AG04449 (cell line): Measurements from ENCODE around the gene MRNIP.

Experiments
- CTCF ChIA-PET: fragments of 350-600 bp; formaldehyde crosslinking; extraction: SDS; loops from one replicate; lab custom pipeline; 2021; ENCODE audit warnings: antibody characterized with exemption; lab: Yijun Ruan, JAX
- POLR2A ChIA-PET: fragments of 400-600, 350-600 bp; formaldehyde crosslinking; extraction: SDS; loops from one replicate; lab custom pipeline; 2020; ENCODE audit warnings: antibody characterized with exemption, inconsistent platforms; lab: Yijun Ruan, JAX
- DNase-seq: peaks from one replicate; pipeline ENCODE4 v3.0.0-alpha.2; 2010; ENCODE audit warnings: low read depth, low spot score
- H3K4me3 ChIP-seq: 2 replicates; pipeline ENCODE4 v1.5.1; 2011; ENCODE audit warnings: low read depth, mild to moderate bottlenecking, control low read depth, low read length
- CTCF ChIP-seq: IDR thresholded peaks from one replicate; pipeline ENCODE4 v1.5.1; 2011; ENCODE audit warnings: mild to moderate bottlenecking, moderate library complexity, low read length, control low read depth, inconsistent platforms; ENCODE audit not compliant: insufficient read depth; ENCODE audit errors: missing control alignments

MRNIP gene

GRCh38 chr5:179803651-179804554 is 54.7 kb downstream of the MRNIP start:
- CTCF ChIA-PET = interaction anchor here (1.0 to 3.5 kb wide), 2 partner anchors 8 to 71 kb away, joined by 3 to 29 read pairs; partner anchors contain the start of genes LTC4S and MAML1
- no peak for DNase-seq
- TF ChIP-seq CTCF = no peak
- POLR2A ChIA-PET = interaction anchor here (0.6 kb wide), 1 partner anchor 17 kb away, joined by 3 read pairs; the partner anchor contains the start of gene SQSTM1
- peak overlapping the region; percentile 72 for H3K4me3 ChIP-seq

DNA sequence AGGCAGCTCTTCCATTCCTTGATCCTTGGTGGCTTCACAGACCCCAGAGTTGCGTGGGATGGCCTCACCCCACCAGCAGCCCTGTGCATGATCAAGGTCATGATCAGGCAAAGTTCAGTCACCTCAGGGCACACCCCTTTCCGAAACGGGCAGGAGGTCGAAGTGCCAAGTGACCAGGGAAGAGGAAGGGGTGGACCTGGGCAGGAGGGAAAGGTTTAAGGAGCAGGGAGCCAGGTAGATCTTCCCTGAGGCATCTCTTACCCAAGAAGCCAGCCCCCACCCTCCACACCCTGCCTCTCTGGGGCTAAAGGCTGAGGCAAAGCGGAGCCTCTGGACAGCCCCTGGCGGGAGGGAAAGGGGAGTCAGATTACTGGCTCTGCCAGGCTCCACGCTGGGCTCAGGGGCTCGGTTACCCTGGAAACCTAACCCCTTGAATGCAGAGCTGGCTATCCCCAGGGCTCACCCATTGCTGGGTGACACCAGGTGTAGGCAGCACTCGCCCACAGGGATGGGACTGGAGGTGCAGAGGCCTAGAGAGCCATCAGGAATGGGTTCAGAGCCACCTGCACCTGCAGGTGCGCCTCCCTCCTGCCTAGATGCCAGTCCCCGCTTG is 55.6 kb downstream of the MRNIP start:
- no peak for DNase-seq
- TF ChIP-seq CTCF = no peak
- POLR2A ChIA-PET = interaction anchor here (0.6 kb wide), 1 partner anchor 18 kb away, joined by 3 read pairs; the partner anchor contains the start of gene SQSTM1
- CTCF ChIA-PET = interaction anchor here (1.0 to 3.5 kb wide), 7 partner anchors 8 to 104 kb away, joined by 3 to 29 read pairs (median 5); partner anchors contain the start of genes LTC4S and MAML1
- no peak overlapping the region; the same call in 1 of the 2 replicates for H3K4me3 ChIP-seq

DNA sequence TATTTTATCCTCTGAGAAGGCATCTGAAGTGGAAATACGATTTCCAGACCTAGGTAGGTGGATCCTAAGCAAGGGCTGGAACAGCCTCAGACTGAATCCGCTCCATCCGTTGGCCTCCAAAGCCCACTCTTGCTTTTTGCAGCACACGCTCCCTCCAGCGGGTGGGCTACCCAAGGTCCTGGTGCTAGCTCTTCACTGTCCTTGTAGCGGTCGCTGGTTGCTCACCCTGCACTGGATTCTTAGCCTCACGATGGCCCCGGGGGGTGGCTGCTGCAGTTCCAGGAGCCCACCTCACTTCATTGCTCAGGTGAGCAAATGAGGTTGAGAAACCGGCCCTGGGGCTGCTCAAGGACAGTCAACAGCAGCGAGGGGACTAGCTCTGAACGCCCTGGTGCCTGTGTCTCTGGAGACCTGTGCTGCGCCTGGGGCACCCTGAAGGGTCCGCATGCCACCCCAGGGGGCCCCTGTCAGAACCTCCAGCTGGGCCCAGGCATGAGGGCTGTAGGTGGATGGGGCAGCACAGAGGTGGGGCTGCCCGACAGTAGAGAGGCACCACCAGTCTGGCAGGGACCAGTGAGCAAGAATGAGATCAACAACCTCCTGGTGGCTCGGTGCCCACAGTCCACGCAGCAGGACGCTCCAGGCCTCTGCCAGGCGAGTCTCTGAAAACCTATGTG is 56.3 kb downstream of the MRNIP start:
- ChIA-PET POLR2A (interaction anchor here (2.6 kb wide), 1 partner anchor 18 kb away, joined by 7 read pairs; the partner anchor contains the start of gene SQSTM1), CTCF (interaction anchor here (0.7 to 2.7 kb wide), 11 partner anchors 11 to 104 kb away, joined by 3 to 10 read pairs (median 4); no protein-coding TSS in a partner anchor)
- TF ChIP-seq CTCF = no peak
- H3K4me3 ChIP-seq = no peak overlapping the region
- no peak for DNase-seq

GRCh38 chr5:179801304-179802206 is 57.1 kb downstream of the MRNIP start:
- no peak for DNase-seq
- H3K4me3 ChIP-seq = no peak overlapping the region
- peak; percentile 63 for TF ChIP-seq CTCF
- POLR2A ChIA-PET = interaction anchor here (2.6 kb wide), 1 partner anchor 19 kb away, joined by 7 read pairs; the partner anchor contains the start of gene SQSTM1
- CTCF ChIA-PET = interaction anchor here (0.7 to 2.7 kb wide), 11 partner anchors 10 to 105 kb away, joined by 3 to 10 read pairs (median 4); no protein-coding TSS in a partner anchor

DNA sequence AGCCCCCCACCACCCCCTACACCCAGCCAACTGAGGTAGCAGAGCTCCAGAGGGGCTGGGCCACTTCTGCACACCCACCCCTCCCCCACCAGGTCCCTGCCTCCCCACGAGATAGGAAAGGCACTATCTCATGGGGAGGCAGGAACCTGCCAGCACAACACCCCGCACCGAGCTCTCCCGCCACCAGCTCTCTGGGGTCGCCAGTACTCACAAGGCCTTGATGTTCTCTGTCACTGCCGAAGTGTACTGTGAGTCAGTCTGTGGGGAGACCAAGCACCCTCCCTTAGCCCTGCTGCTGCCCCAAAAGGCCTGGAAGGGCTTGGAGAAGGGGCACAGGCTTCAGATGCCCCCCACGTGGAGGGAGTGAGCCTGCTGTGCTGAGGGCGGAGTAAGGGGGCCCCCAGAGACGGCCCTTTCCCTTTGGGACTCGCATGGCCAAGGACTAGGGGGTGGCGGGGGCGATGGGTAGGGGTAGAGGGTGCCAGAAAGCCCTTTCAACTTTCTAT is 57.9 kb downstream of the MRNIP start:
- DNase-seq = no peak
- ChIA-PET POLR2A (interaction anchor here (2.6 kb wide), 1 partner anchor 20 kb away, joined by 7 read pairs; the partner anchor contains the start of gene SQSTM1), CTCF (interaction anchor here (1.4 to 2.7 kb wide), 2 partner anchors 9 to 18 kb away, joined by 4 to 10 read pairs; no protein-coding TSS in a partner anchor)
- no peak for TF ChIP-seq CTCF
- no peak overlapping the region for H3K4me3 ChIP-seq
